ENCODE results near the gene CDC25B.
"Not testable (repeated sequence)": the region's sequence is repeated elsewhere in the genome, so short reads cannot be mapped to it uniquely, and the experiment has no call there.

The CDC25B gene

GRCh38 chr20:3784216-3784853 is 11.8 kb upstream of the CDC25B start:
- DNase-seq (ENCODE audit: low read depth in 2 of 3, low spot score in 2 of 3) = no peak

GRCh38 chr20:3784863-3785239 is 11.3 kb upstream of the CDC25B start:
- DNase-seq (ENCODE audit: low read depth in 2 of 3, low spot score in 2 of 3) = no peak

- DNase-seq (ENCODE audit: low read depth in 2 of 3, low spot score in 2 of 3) = no peak
These were observed 10.6 kb upstream of the CDC25B start for GRCh38 chr20:3785240-3786125.

GRCh38 chr20:3786126-3786484 is 10.0 kb upstream of the CDC25B start:
- no peak for DNase-seq (ENCODE audit: low read depth in 2 of 3, low spot score in 2 of 3)

GRCh38 chr20:3786665-3787323 is 9.3 kb upstream of the CDC25B start, which contains the start of gene CENPB:
Gene CENPB, minus strand, starts transcription at chr20:3786740. Its CDS starts 257 bp downstream, at chr20:3786483.
- DNase-seq (ENCODE audit: low read depth in 2 of 3, low spot score in 2 of 3) = peak; percentile 81 to 87 (median 87)

GRCh38 chr20:3787324-3788014 is 8.6 kb upstream of the CDC25B start:
- DNase-seq (ENCODE audit: low read depth in 2 of 3, low spot score in 2 of 3) = no peak

- no peak for DNase-seq (ENCODE audit: low read depth in 2 of 3, low spot score in 2 of 3)
These were observed 7.4 kb upstream of the CDC25B start for GRCh38 chr20:3788685-3789155.

GRCh38 chr20:3789201-3789600 is 6.9 kb upstream of the CDC25B start:
- not testable (repeated sequence) for DNase-seq (ENCODE audit: low read depth in 2 of 3, low spot score in 2 of 3)

- not testable (repeated sequence) for DNase-seq (ENCODE audit: low read depth in 2 of 3, low spot score in 2 of 3)
These were observed 1.9 kb upstream of the CDC25B start for GRCh38 chr20:3794168-3794567.

GRCh38 chr20:3794701-3795420 is 1.2 kb upstream of the CDC25B start:
- no peak for DNase-seq (ENCODE audit: low read depth in 2 of 3, low spot score in 2 of 3)

- DNase-seq (ENCODE audit: low read depth in 2 of 3, low spot score in 2 of 3) = no peak
These were observed 541 bp downstream of the CDC25B start for GRCh38 chr20:3796477-3797225.

- no peak for DNase-seq (ENCODE audit: low read depth in 2 of 3, low spot score in 2 of 3)
These were observed 1.1 kb downstream of the CDC25B start for GRCh38 chr20:3797226-3797545.

- no peak for DNase-seq (ENCODE audit: low read depth in 2 of 3, low spot score in 2 of 3)
These were observed 1.7 kb downstream of the CDC25B start for GRCh38 chr20:3797592-3798372.

GRCh38 chr20:3798373-3798768 is 2.3 kb downstream of the CDC25B start:
- DNase-seq (ENCODE audit: low read depth in 2 of 3, low spot score in 2 of 3) = no peak

GRCh38 chr20:3798908-3799248 is 2.8 kb downstream of the CDC25B start:
- no peak for DNase-seq (ENCODE audit: low read depth in 2 of 3, low spot score in 2 of 3)

- no peak for DNase-seq (ENCODE audit: low read depth in 2 of 3, low spot score in 2 of 3)
These were observed 4.3 kb downstream of the CDC25B start for GRCh38 chr20:3800256-3800877.

- no peak for DNase-seq (ENCODE audit: low read depth in 2 of 3, low spot score in 2 of 3)
These were observed 4.8 kb downstream of the CDC25B start for GRCh38 chr20:3800878-3801260.

GRCh38 chr20:3801299-3801698 is 5.2 kb downstream of the CDC25B start:
- DNase-seq (ENCODE audit: low read depth in 2 of 3, low spot score in 2 of 3) = no peak

- no peak for DNase-seq (ENCODE audit: low read depth in 2 of 3, low spot score in 2 of 3)
These were observed 5.7 kb downstream of the CDC25B start for GRCh38 chr20:3801846-3802245.
